Endothelial cell of umbilical vein (primary cell): Measurements from ENCODE around the gene ZNF341. TPM values are rescaled to one million over a fixed set of nuclear protein-coding genes. Genes with fewer than 3 reads are reported as not detected.

Experiments
- BruUV-seq: library from RNA; stranded (reverse); fragments of 400-500 nt; replicated peaks from 2 replicates; lab custom pipeline; 2021; lab: Mats Ljungman, UMichigan
- CTCF ChIA-PET: fragments of 300-600, 350-600 bp; sonication (Branson Sonifier 250); formaldehyde crosslinking; loops from one replicate; lab custom pipeline; 2021; ENCODE audit warnings: antibody characterized with exemption, inconsistent platforms; lab: Charles Lee
- POLR2A ChIA-PET: fragments of 300-600, 350-600 bp; sonication (Branson Sonifier 250); formaldehyde crosslinking; loops from one replicate; lab custom pipeline; 2021; ENCODE audit warnings: antibody characterized with exemption, inconsistent platforms; lab: Charles Lee
- DNase-seq: peaks from one replicate; pipeline ENCODE4 v3.0.0-alpha.2; 2011; ENCODE audit warnings: low read depth, low spot score
- FAIRE-seq: peaks from 2 replicates; lab custom pipeline; 2011; peaks lifted over from hg19 to GRCh38; lab: Jason Lieb, UNC
- H2AFZ ChIP-seq: 2 replicates; pipeline ENCODE4 v1.6.0; 2012; ENCODE audit warnings: low read depth, low read length, control low read depth, inconsistent platforms
- H3K27ac ChIP-seq: 2 replicates; pipeline ENCODE4 v1.5.1; 2011; ENCODE audit warnings: low read depth, mild to moderate bottlenecking, control low read depth, low read length, moderate library complexity; ENCODE audit not compliant: insufficient read depth
- H3K27me3 ChIP-seq, 2 experiments: 2 replicates each; pipeline versions ENCODE4 v1.6.0 to v1.6.1; 2011; ENCODE audit warnings: low read length in 2 of 2, mixed read lengths in 1 of 2; ENCODE audit not compliant: control insufficient read depth in 2 of 2, insufficient read depth in 2 of 2
- H3K36me3 ChIP-seq, 2 experiments: 2 replicates in 1 of 2; 3 replicates in 1 of 2; pipeline ENCODE4 v1.5.1; 2011; ENCODE audit warnings: low read length in 2 of 2, mild to moderate bottlenecking in 1 of 2, moderate library complexity in 1 of 2; ENCODE audit not compliant: control insufficient read depth in 2 of 2, insufficient read depth in 2 of 2; ENCODE audit errors: extremely low read depth in 1 of 2
- H3K4me1 ChIP-seq: 3 replicates; pipeline ENCODE4 v1.5.1; 2011; ENCODE audit warnings: mild to moderate bottlenecking, low read length; ENCODE audit not compliant: control insufficient read depth, insufficient read depth; ENCODE audit errors: extremely low read depth
- H3K4me2 ChIP-seq: 2 replicates; pipeline ENCODE4 v1.6.1; 2011; ENCODE audit warnings: low read length, control low read depth, mixed read lengths; ENCODE audit not compliant: insufficient read depth
- H3K4me3 ChIP-seq, 3 experiments: fragments of 200-600 bp in 1 of 3; sonication (generic), shearing (Covaris generic) in 1 of 3; replicated peaks in 1 of 3; 2 replicates each; pipeline ENCODE4 v1.5.1; 2011 to 2016; ENCODE audit warnings: control low read depth in 3 of 3, low read length in 3 of 3, mild to moderate bottlenecking in 2 of 3, inconsistent platforms in 1 of 3, low read depth in 1 of 3, moderate library complexity in 1 of 3; ENCODE audit not compliant: insufficient read depth in 1 of 3
- H3K79me2 ChIP-seq: 2 replicates; pipeline ENCODE4 v1.6.0; 2012; ENCODE audit warnings: low read length, inconsistent platforms; ENCODE audit not compliant: control insufficient read depth, insufficient read depth
- H3K9ac ChIP-seq: replicated peaks from 2 replicates; pipeline ENCODE3; 2011; ENCODE audit warnings: low read length, control low read depth; ENCODE audit not compliant: insufficient read depth; ENCODE audit errors: extremely low read depth
- H3K9me1 ChIP-seq: replicated peaks from 3 replicates; pipeline ENCODE4 v1.6.0; 2011; ENCODE audit warnings: mild to moderate bottlenecking, low read length; ENCODE audit not compliant: control insufficient read depth, insufficient read depth; ENCODE audit errors: extremely low read depth
- H3K9me3 ChIP-seq: replicated peaks from 2 replicates; pipeline ENCODE4 v1.5.1; 2012; ENCODE audit warnings: low read length, inconsistent platforms; ENCODE audit not compliant: control insufficient read depth, insufficient read depth
- H4K20me1 ChIP-seq: replicated peaks from 2 replicates; pipeline ENCODE3; 2011; ENCODE audit warnings: mild to moderate bottlenecking, low read length; ENCODE audit not compliant: control insufficient read depth, insufficient read depth; ENCODE audit errors: extremely low read depth
- CTCF ChIP-seq, 2 donors: IDR thresholded peaks; 1 replicate in 1 of 2; 2 replicates in 1 of 2; pipeline ENCODE4 v1.5.1; 2011; ENCODE audit warnings: low read length in 2 of 2, mild to moderate bottlenecking in 2 of 2, moderate library complexity in 2 of 2, control low read depth in 1 of 2, inconsistent platforms in 1 of 2, low read depth in 1 of 2; ENCODE audit not compliant: insufficient read depth in 1 of 2; ENCODE audit errors: extremely low read depth in 1 of 2
- EZH2 ChIP-seq: IDR thresholded peaks from 2 replicates; pipeline ENCODE4 v1.6.1; 2012; ENCODE audit warnings: borderline replicate concordance, low read depth, mild to moderate bottlenecking, moderate library complexity, low read length, inconsistent platforms; ENCODE audit not compliant: severe bottlenecking
- FOS ChIP-seq: IDR thresholded peaks from 2 replicates; pipeline ENCODE4 v1.6.1; 2011; ENCODE audit warnings: mild to moderate bottlenecking, low read length, moderate library complexity, borderline replicate concordance; ENCODE audit not compliant: insufficient read depth
- GATA2 ChIP-seq: IDR thresholded peaks from 2 replicates; pipeline ENCODE4 v1.7.0; 2011; ENCODE audit warnings: low read depth, mild to moderate bottlenecking, moderate library complexity, mixed read lengths, low read length; ENCODE audit not compliant: insufficient read length, insufficient read depth
- JUN ChIP-seq: IDR thresholded peaks from 2 replicates; pipeline ENCODE4 v1.6.1; 2011; ENCODE audit warnings: borderline replicate concordance, low read depth; ENCODE audit not compliant: insufficient read length, insufficient read depth
- MAX ChIP-seq: IDR thresholded peaks from 2 replicates; pipeline ENCODE4 v1.6.1; 2011; ENCODE audit not compliant: insufficient read depth, insufficient read length
- MYC ChIP-seq: IDR thresholded peaks from one replicate; pipeline ENCODE4 v1.6.1; 2011; ENCODE audit warnings: mild to moderate bottlenecking, low read depth, low read length
- POLR2A ChIP-seq: IDR thresholded peaks from 2 replicates; pipeline ENCODE4 v1.6.1; 2012; ENCODE audit warnings: low read depth, mild to moderate bottlenecking, control low read depth, low read length
- POLR2AphosphoS5 ChIP-seq: IDR thresholded peaks from 2 replicates; pipeline ENCODE4 v1.6.1; 2012; ENCODE audit warnings: low read depth, mild to moderate bottlenecking, control low read depth, low read length, moderate library complexity; ENCODE audit not compliant: insufficient read depth
- dilution Hi-C: fragments of 300-500 bp; cut with MboI; formaldehyde crosslinking; loops from one replicate; pipeline ENCODE4 v1.15.0; 2019; ENCODE audit warnings: low sequenced_read_pairs; ENCODE audit not compliant: extremely low pct_ligation_motif_present
- intact Hi-C: fragments of 100-400 bp; cut with micrococcal nuclease; formaldehyde crosslinking; loops from one replicate; pipeline ENCODE4 v1.10.0; 2022
- polyA plus RNA-seq, 4 experiments: library from polyadenylated mRNA; depleted of rRNA in 3 of 4; stranded (reverse) in 3 of 4; unstranded in 1 of 4; fragments of >200 nt; gene quantifications; 2 replicates each; pipeline versions ENCODE4 v1.2.1 to v1.2.3, GENCODE V29; 2011 to 2012; ENCODE audit warnings: missing spikeins in 1 of 4
- total RNA-seq: library from RNA; stranded (reverse); gene quantifications from 2 replicates; pipeline ENCODE4 v1.2.3, GENCODE V29; 2021

The ZNF341 gene
- total and polyA plus RNA-seq, 2 donors (not counting 3 experiments of a cell fraction or from before 2014, with no cell fraction given), result 4.9 TPM

- CTCF ChIA-PET, result interaction anchor here (1.0 to 1.5 kb wide), 4 partner anchors 22 to 310 kb away, joined by 3 to 6 read pairs (median 3); no protein-coding TSS in a partner anchor
- H3K4me2 ChIP-seq, result no peak overlapping the region
- dilution Hi-C loops, result no loop called here
- H3K79me2 ChIP-seq, result peaks cover 95% of the 10 kb centered on the region
- FAIRE-seq (no peak), DNase-seq (no peak)
- POLR2A ChIA-PET, result no interaction called here
- no peaks in the 10 kb centered on the region for H3K27me3 ChIP-seq
- no peaks in the 10 kb centered on the region for H3K4me1 ChIP-seq
- H3K9me3 ChIP-seq, result no peaks in the 10 kb centered on the region
- TF ChIP-seq FOS (no peak), MYC (no peak), CTCF (IDR thresholded peaks at IDR 0.05; ENCODE audit: extremely low read depth in 1 of 2, insufficient read depth in 1 of 2, low read depth in 1 of 2, low read length in 2 of 2) (no peak), JUN (no peak), POLR2A (no peak), EZH2 (no peak), GATA2 (no peak), MAX (no peak), POLR2AphosphoS5 (no peak)
- no peaks in the 10 kb centered on the region for H3K9me1 ChIP-seq
- BruUV-seq, result no TSS peak
- peaks cover 0 to 3% of the 10 kb centered on the region in 2 experiments for H3K36me3 ChIP-seq
- peaks cover 26% of the 10 kb centered on the region for H4K20me1 ChIP-seq
- H3K4me3 ChIP-seq, result no peak overlapping the region
- H3K9ac ChIP-seq, result no peak overlapping the region
- intact Hi-C loops, result no loop called here
- no peak overlapping the region for H3K27ac ChIP-seq
- H2AFZ ChIP-seq, result no peak overlapping the region
Observed at GRCh38 chr20:33820362-33820761, 88.6 kb downstream of the ZNF341 start.
